Measurements from ENCODE around the gene SPATA9. TPM values are rescaled to one million over a fixed set of nuclear protein-coding genes. Genes with fewer than 3 reads are reported as not detected.

SPATA9 gene
- total and polyA plus RNA-seq, 2 donors (not counting 3 experiments of a cell fraction or from before 2014, with no cell fraction given) = 0.07 TPM; not detected in 1

DNA sequence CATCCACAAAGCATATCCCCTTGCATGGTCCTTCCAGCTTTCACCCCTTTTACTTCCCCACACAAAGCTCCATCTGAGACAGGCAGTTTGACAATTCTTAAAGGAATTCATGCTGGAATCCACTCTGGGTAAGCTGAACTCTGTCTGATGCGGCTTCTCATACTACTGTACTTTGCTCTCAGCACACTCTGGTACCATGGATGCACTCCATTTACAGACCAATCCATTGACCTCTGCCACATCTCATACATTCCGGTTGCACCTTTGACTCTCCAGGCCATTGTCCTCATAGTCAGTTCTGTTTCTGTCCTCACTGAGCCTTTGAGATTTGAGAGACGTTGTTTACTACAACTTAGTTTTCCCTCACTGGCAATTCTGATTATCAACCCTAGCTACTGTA, 12.2 kb downstream of the SPATA9 start:
- CTCF ChIA-PET = interaction anchor here (1.1 to 3.3 kb wide), 2 partner anchors 61 to 111 kb away, joined by 5 to 20 read pairs; no protein-coding TSS in a partner anchor
- H2AFZ ChIP-seq (ENCODE audit: low read depth, low read length) = no peak overlapping the region
- H3K4me1 ChIP-seq (ENCODE audit: control insufficient read depth, extremely low read depth, insufficient read depth, low read length) = peaks cover 23% of the 10 kb centered on the region
- dilution Hi-C loops (cut with MboI; ENCODE audit: extremely low pct_ligation_motif_present, low sequenced_read_pairs) (no loop called here), intact Hi-C loops (cut with micrococcal nuclease) (no loop called here)
- DNase-seq (ENCODE audit: low read depth, low spot score) (no peak), FAIRE-seq (no peak)
- TF ChIP-seq EZH2 (IDR thresholded peaks at IDR 0.05; ENCODE audit: borderline replicate concordance, low read depth, low read length, severe bottlenecking) (no peak), MAX (IDR thresholded peaks at IDR 0.05; ENCODE audit: insufficient read depth, insufficient read length) (no peak), JUN (IDR thresholded peaks at IDR 0.05; ENCODE audit: borderline replicate concordance, insufficient read depth, insufficient read length, low read depth) (no peak), FOS (IDR thresholded peaks at IDR 0.05; ENCODE audit: borderline replicate concordance, insufficient read depth, low read length) (no peak), CTCF (IDR thresholded peaks at IDR 0.05; ENCODE audit: extremely low read depth in 1 of 2, insufficient read depth in 1 of 2, low read depth in 1 of 2, low read length in 2 of 2) (no peak), POLR2AphosphoS5 (IDR thresholded peaks at IDR 0.05; ENCODE audit: insufficient read depth, low read depth, low read length) (no peak), POLR2A (IDR thresholded peaks at IDR 0.05; ENCODE audit: low read depth, low read length) (no peak), GATA2 (IDR thresholded peaks at IDR 0.05; ENCODE audit: insufficient read depth, insufficient read length, low read depth, low read length) (no peak), MYC (IDR thresholded peaks at IDR 0.05; ENCODE audit: low read depth, low read length) (no peak)
- H3K79me2 ChIP-seq (ENCODE audit: control insufficient read depth, insufficient read depth, low read length) = no peaks in the 10 kb centered on the region
- H3K36me3 ChIP-seq (ENCODE audit: control insufficient read depth in 2 of 2, extremely low read depth in 1 of 2, insufficient read depth in 2 of 2, low read length in 2 of 2) = no peaks in the 10 kb centered on the region
- H3K27me3 ChIP-seq (ENCODE audit: control insufficient read depth in 2 of 2, insufficient read depth in 2 of 2, low read length in 2 of 2) = no peaks in the 10 kb centered on the region
- H3K27ac ChIP-seq (ENCODE audit: insufficient read depth, low read depth, low read length) = no peak overlapping the region
- no peak overlapping the region for H3K4me2 ChIP-seq (ENCODE audit: insufficient read depth, low read length)
- no peaks in the 10 kb centered on the region for H3K9me1 ChIP-seq (replicated peaks; ENCODE audit: control insufficient read depth, extremely low read depth, insufficient read depth, low read length)
- no TSS peak for BruUV-seq (replicated peaks)
- POLR2A ChIA-PET = interaction anchor here (0.6 kb wide), 1 partner anchor 149 kb away, joined by 3 read pairs; no protein-coding TSS in a partner anchor
- H4K20me1 ChIP-seq (replicated peaks; ENCODE audit: control insufficient read depth, extremely low read depth, insufficient read depth, low read length) = no peaks in the 10 kb centered on the region
- H3K4me3 ChIP-seq (replicated peaks in 1 of 3; ENCODE audit: insufficient read depth in 1 of 3, low read depth in 1 of 3, low read length in 3 of 3) = no peak overlapping the region
- no peaks in the 10 kb centered on the region for H3K9me3 ChIP-seq (replicated peaks; ENCODE audit: control insufficient read depth, insufficient read depth, low read length)
- no peak overlapping the region for H3K9ac ChIP-seq (replicated peaks; ENCODE audit: extremely low read depth, insufficient read depth, low read length)
